ENCODE measurements around the gene CYTH2.
A peak's percentile ranks its signal among the peaks of the same experiment; 100 is the strongest.

The CYTH2 gene

GRCh38 chr19:48469289-48469881, at the start of gene CYTH2:
CYTH2 (plus strand) TSS chr19:48469369; CDS start chr19:48469508, 139 bp downstream.
- Histone ChIP-seq H3K36me3 (ENCODE audit: control insufficient read depth in 5 of 5, insufficient read depth in 5 of 5, low read length in 5 of 5) (peaks cover 2 to 41% (median 40%) of the 10 kb centered on the region in 5 donors), H3K27ac (ENCODE audit: low read depth, low read length) (peak within 1 kb of the TSS; percentile 90), H3K4me1 (ENCODE audit: control insufficient read depth in 5 of 5, insufficient read depth in 5 of 5, low read length in 5 of 5) (peaks cover 3 to 20% (median 18%) of the 10 kb centered on the region in 5 donors), H3K27me3 (ENCODE audit: control insufficient read depth in 5 of 5, insufficient read depth in 4 of 5, low read length in 5 of 5) (peaks cover 0 to 3% (median 0%) of the 10 kb centered on the region in 5 donors), H3K9me3 (ENCODE audit: control insufficient read depth in 5 of 5, low read length in 5 of 5) (no peaks in the 10 kb centered on the region), H3K4me3 (ENCODE audit: low read depth in 1 of 5, low read length in 5 of 5) (peak within 1 kb of the TSS; percentile 79 to 87 (median 84)), H3K9ac (ENCODE audit: low read length in 5 of 5) (peak within 1 kb of the TSS in 4 of 5 donors; percentile 76 to 92 (median 86))

- peak overlapping the region in 2 of 5 donors; percentile 12 to 17 for H3K4me3 ChIP-seq (ENCODE audit: low read depth in 1 of 5, low read length in 5 of 5)
- no peaks in the 10 kb centered on the region for H3K36me3 ChIP-seq (ENCODE audit: control insufficient read depth in 5 of 5, insufficient read depth in 5 of 5, low read length in 5 of 5)
- peaks cover 0 to 4% (median 3%) of the 10 kb centered on the region in 5 donors for H3K27me3 ChIP-seq (ENCODE audit: control insufficient read depth in 5 of 5, insufficient read depth in 4 of 5, low read length in 5 of 5)
- H3K27ac ChIP-seq (ENCODE audit: low read depth, low read length) = no peak overlapping the region
- no peak overlapping the region for H3K9ac ChIP-seq (ENCODE audit: low read length in 5 of 5)
- H3K4me1 ChIP-seq (ENCODE audit: control insufficient read depth in 5 of 5, insufficient read depth in 5 of 5, low read length in 5 of 5) = peaks cover 0 to 15% (median 2%) of the 10 kb centered on the region in 5 donors
- H3K9me3 ChIP-seq (ENCODE audit: control insufficient read depth in 5 of 5, low read length in 5 of 5) = no peaks in the 10 kb centered on the region
These were observed 47.6 kb upstream of the CYTH2 start for GRCh38 chr19:48421548-48421947.

GRCh38 chr19:48424694-48425219, 44.4 kb upstream of the CYTH2 start:
- H3K27me3 ChIP-seq (ENCODE audit: control insufficient read depth in 5 of 5, insufficient read depth in 4 of 5, low read length in 5 of 5) = peaks cover 0 to 2% (median 0%) of the 10 kb centered on the region in 5 donors
- H3K36me3 ChIP-seq (ENCODE audit: control insufficient read depth in 5 of 5, insufficient read depth in 5 of 5, low read length in 5 of 5) = no peaks in the 10 kb centered on the region
- H3K9me3 ChIP-seq (ENCODE audit: control insufficient read depth in 5 of 5, low read length in 5 of 5) = no peaks in the 10 kb centered on the region
- H3K4me1 ChIP-seq (ENCODE audit: control insufficient read depth in 5 of 5, insufficient read depth in 5 of 5, low read length in 5 of 5) = peaks cover 0 to 13% (median 2%) of the 10 kb centered on the region in 5 donors
- H3K9ac ChIP-seq (ENCODE audit: low read length in 5 of 5) = peak overlapping the region in 1 of 5 donors; percentile 56
- no peak overlapping the region for H3K27ac ChIP-seq (ENCODE audit: low read depth, low read length)
- peak overlapping the region in 1 of 5 donors; percentile 2 for H3K4me3 ChIP-seq (ENCODE audit: low read depth in 1 of 5, low read length in 5 of 5)

GRCh38 chr19:48428670-48429069, 40.5 kb upstream of the CYTH2 start:
- Histone ChIP-seq H3K9me3 (ENCODE audit: control insufficient read depth in 5 of 5, low read length in 5 of 5) (no peaks in the 10 kb centered on the region), H3K4me1 (ENCODE audit: control insufficient read depth in 5 of 5, insufficient read depth in 5 of 5, low read length in 5 of 5) (peaks cover 0 to 6% (median 2%) of the 10 kb centered on the region in 5 donors), H3K9ac (ENCODE audit: low read length in 5 of 5) (no peak overlapping the region), H3K27me3 (ENCODE audit: control insufficient read depth in 5 of 5, insufficient read depth in 4 of 5, low read length in 5 of 5) (peaks cover 0 to 2% (median 0%) of the 10 kb centered on the region in 5 donors), H3K36me3 (ENCODE audit: control insufficient read depth in 5 of 5, insufficient read depth in 5 of 5, low read length in 5 of 5) (no peaks in the 10 kb centered on the region), H3K4me3 (ENCODE audit: low read depth in 1 of 5, low read length in 5 of 5) (no peak overlapping the region), H3K27ac (ENCODE audit: low read depth, low read length) (no peak overlapping the region)

- Histone ChIP-seq H3K4me1 (ENCODE audit: control insufficient read depth in 5 of 5, insufficient read depth in 5 of 5, low read length in 5 of 5) (no peaks in the 10 kb centered on the region), H3K27ac (ENCODE audit: low read depth, low read length) (no peak overlapping the region), H3K9ac (ENCODE audit: low read length in 5 of 5) (no peak overlapping the region), H3K9me3 (ENCODE audit: control insufficient read depth in 5 of 5, low read length in 5 of 5) (no peaks in the 10 kb centered on the region), H3K27me3 (ENCODE audit: control insufficient read depth in 5 of 5, insufficient read depth in 4 of 5, low read length in 5 of 5) (peaks cover 0 to 4% (median 0%) of the 10 kb centered on the region in 5 donors), H3K36me3 (ENCODE audit: control insufficient read depth in 5 of 5, insufficient read depth in 5 of 5, low read length in 5 of 5) (no peaks in the 10 kb centered on the region), H3K4me3 (ENCODE audit: low read depth in 1 of 5, low read length in 5 of 5) (no peak overlapping the region)
These were observed 35.8 kb upstream of the CYTH2 start for GRCh38 chr19:48433337-48433736.

GRCh38 chr19:48436586-48436985, 32.6 kb upstream of the CYTH2 start:
- Histone ChIP-seq H3K27me3 (ENCODE audit: control insufficient read depth in 5 of 5, insufficient read depth in 4 of 5, low read length in 5 of 5) (peaks cover 0 to 6% (median 0%) of the 10 kb centered on the region in 5 donors), H3K27ac (ENCODE audit: low read depth, low read length) (no peak overlapping the region), H3K4me3 (ENCODE audit: low read depth in 1 of 5, low read length in 5 of 5) (no peak overlapping the region), H3K36me3 (ENCODE audit: control insufficient read depth in 5 of 5, insufficient read depth in 5 of 5, low read length in 5 of 5) (no peaks in the 10 kb centered on the region), H3K9ac (ENCODE audit: low read length in 5 of 5) (no peak overlapping the region), H3K9me3 (ENCODE audit: control insufficient read depth in 5 of 5, low read length in 5 of 5) (no peaks in the 10 kb centered on the region), H3K4me1 (ENCODE audit: control insufficient read depth in 5 of 5, insufficient read depth in 5 of 5, low read length in 5 of 5) (no peaks in the 10 kb centered on the region)

- no peaks in the 10 kb centered on the region for H3K9me3 ChIP-seq (ENCODE audit: control insufficient read depth in 5 of 5, low read length in 5 of 5)
- peaks cover 1 to 28% (median 25%) of the 10 kb centered on the region in 5 donors for H3K4me1 ChIP-seq (ENCODE audit: control insufficient read depth in 5 of 5, insufficient read depth in 5 of 5, low read length in 5 of 5)
- H3K36me3 ChIP-seq (ENCODE audit: control insufficient read depth in 5 of 5, insufficient read depth in 5 of 5, low read length in 5 of 5) = no peaks in the 10 kb centered on the region
- no peak overlapping the region for H3K9ac ChIP-seq (ENCODE audit: low read length in 5 of 5)
- H3K27ac ChIP-seq (ENCODE audit: low read depth, low read length) = no peak overlapping the region
- peaks cover 0 to 15% (median 2%) of the 10 kb centered on the region in 5 donors for H3K27me3 ChIP-seq (ENCODE audit: control insufficient read depth in 5 of 5, insufficient read depth in 4 of 5, low read length in 5 of 5)
- H3K4me3 ChIP-seq (ENCODE audit: low read depth in 1 of 5, low read length in 5 of 5) = no peak overlapping the region
These were observed 27.7 kb upstream of the CYTH2 start for GRCh38 chr19:48441360-48442050.

- Histone ChIP-seq H3K36me3 (ENCODE audit: control insufficient read depth in 5 of 5, insufficient read depth in 5 of 5, low read length in 5 of 5) (peaks cover 0 to 2% (median under 1%) of the 10 kb centered on the region in 5 donors), H3K9ac (ENCODE audit: low read length in 5 of 5) (no peak overlapping the region), H3K9me3 (ENCODE audit: control insufficient read depth in 5 of 5, low read length in 5 of 5) (no peaks in the 10 kb centered on the region), H3K27ac (ENCODE audit: low read depth, low read length) (no peak overlapping the region), H3K27me3 (ENCODE audit: control insufficient read depth in 5 of 5, insufficient read depth in 4 of 5, low read length in 5 of 5) (peaks cover 0 to 14% (median 2%) of the 10 kb centered on the region in 5 donors), H3K4me3 (ENCODE audit: low read depth in 1 of 5, low read length in 5 of 5) (no peak overlapping the region), H3K4me1 (ENCODE audit: control insufficient read depth in 5 of 5, insufficient read depth in 5 of 5, low read length in 5 of 5) (peaks cover 3 to 31% (median 27%) of the 10 kb centered on the region in 5 donors)
These were observed 26.8 kb upstream of the CYTH2 start for GRCh38 chr19:48442116-48443035.

- peak overlapping the region in 1 of 5 donors; percentile 40 for H3K4me3 ChIP-seq (ENCODE audit: low read depth in 1 of 5, low read length in 5 of 5)
- peaks cover 0 to 11% (median 2%) of the 10 kb centered on the region in 5 donors for H3K27me3 ChIP-seq (ENCODE audit: control insufficient read depth in 5 of 5, insufficient read depth in 4 of 5, low read length in 5 of 5)
- no peaks in the 10 kb centered on the region for H3K9me3 ChIP-seq (ENCODE audit: control insufficient read depth in 5 of 5, low read length in 5 of 5)
- no peak overlapping the region for H3K9ac ChIP-seq (ENCODE audit: low read length in 5 of 5)
- H3K27ac ChIP-seq (ENCODE audit: low read depth, low read length) = no peak overlapping the region
- peaks cover 3 to 31% (median 27%) of the 10 kb centered on the region in 5 donors for H3K4me1 ChIP-seq (ENCODE audit: control insufficient read depth in 5 of 5, insufficient read depth in 5 of 5, low read length in 5 of 5)
- H3K36me3 ChIP-seq (ENCODE audit: control insufficient read depth in 5 of 5, insufficient read depth in 5 of 5, low read length in 5 of 5) = peaks cover 1 to 11% (median 9%) of the 10 kb centered on the region in 5 donors
These were observed 25.9 kb upstream of the CYTH2 start for GRCh38 chr19:48443256-48443655.

All from subcutaneous abdominal adipose tissue (tissue), 5 donors.